ENCODE results near the gene SH2D4B.

DNA sequence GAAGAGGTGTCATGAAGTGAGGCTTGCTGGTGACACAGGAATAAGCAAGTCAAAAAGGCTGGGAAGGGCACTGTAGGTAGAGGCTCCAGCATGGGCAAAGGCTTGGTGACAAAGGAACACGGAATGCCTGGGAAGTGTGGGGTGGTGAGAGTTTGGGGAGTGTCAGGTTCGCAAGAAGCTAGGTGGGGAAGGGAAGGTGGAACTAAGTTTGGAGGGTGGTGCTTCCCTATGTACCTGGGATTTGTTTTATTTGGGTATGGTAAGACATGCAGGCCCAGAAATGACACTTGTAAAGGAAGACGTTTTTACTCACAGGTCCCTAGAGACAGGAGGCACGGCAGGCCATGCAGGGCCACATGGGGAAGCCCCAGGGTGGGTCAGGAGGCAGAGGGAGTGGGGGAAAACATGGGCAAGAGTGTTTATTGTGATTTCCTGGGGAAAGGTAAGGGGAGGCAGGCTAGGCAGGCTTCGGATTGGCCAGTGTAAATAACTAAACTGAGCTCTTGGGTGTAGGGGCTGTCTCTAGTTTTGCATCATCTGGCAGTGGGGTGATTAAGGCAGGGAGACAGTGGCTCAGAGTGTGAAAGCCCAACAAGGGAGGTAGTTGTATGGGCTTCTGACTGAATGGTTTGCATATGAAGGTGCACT lies 52.1 kb downstream of the SH2D4B start:
- TF ChIP-seq, protein P1, sequence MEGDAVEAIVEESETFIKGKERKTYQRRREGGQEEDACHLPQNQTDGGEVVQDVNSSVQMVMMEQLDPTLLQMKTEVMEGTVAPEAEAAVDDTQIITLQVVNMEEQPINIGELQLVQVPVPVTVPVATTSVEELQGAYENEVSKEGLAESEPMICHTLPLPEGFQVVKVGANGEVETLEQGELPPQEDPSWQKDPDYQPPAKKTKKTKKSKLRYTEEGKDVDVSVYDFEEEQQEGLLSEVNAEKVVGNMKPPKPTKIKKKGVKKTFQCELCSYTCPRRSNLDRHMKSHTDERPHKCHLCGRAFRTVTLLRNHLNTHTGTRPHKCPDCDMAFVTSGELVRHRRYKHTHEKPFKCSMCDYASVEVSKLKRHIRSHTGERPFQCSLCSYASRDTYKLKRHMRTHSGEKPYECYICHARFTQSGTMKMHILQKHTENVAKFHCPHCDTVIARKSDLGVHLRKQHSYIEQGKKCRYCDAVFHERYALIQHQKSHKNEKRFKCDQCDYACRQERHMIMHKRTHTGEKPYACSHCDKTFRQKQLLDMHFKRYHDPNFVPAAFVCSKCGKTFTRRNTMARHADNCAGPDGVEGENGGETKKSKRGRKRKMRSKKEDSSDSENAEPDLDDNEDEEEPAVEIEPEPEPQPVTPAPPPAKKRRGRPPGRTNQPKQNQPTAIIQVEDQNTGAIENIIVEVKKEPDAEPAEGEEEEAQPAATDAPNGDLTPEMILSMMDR (IDR thresholded peaks at IDR 0.05), result no peak
- TF ChIP-seq POLR2A (IDR thresholded peaks at IDR 0.05), result no peak

Data from breast epithelium (tissue), 3 donors.